ENCODE measurements around the gene RHCG. TPM values are rescaled to one million over a fixed set of nuclear protein-coding genes. Genes with fewer than 3 reads are reported as not detected.

RHCG gene
- total RNA-seq, result 1 to 10 TPM in 1 of 4 donors, not detected in 3; 4.8 TPM

DNA sequence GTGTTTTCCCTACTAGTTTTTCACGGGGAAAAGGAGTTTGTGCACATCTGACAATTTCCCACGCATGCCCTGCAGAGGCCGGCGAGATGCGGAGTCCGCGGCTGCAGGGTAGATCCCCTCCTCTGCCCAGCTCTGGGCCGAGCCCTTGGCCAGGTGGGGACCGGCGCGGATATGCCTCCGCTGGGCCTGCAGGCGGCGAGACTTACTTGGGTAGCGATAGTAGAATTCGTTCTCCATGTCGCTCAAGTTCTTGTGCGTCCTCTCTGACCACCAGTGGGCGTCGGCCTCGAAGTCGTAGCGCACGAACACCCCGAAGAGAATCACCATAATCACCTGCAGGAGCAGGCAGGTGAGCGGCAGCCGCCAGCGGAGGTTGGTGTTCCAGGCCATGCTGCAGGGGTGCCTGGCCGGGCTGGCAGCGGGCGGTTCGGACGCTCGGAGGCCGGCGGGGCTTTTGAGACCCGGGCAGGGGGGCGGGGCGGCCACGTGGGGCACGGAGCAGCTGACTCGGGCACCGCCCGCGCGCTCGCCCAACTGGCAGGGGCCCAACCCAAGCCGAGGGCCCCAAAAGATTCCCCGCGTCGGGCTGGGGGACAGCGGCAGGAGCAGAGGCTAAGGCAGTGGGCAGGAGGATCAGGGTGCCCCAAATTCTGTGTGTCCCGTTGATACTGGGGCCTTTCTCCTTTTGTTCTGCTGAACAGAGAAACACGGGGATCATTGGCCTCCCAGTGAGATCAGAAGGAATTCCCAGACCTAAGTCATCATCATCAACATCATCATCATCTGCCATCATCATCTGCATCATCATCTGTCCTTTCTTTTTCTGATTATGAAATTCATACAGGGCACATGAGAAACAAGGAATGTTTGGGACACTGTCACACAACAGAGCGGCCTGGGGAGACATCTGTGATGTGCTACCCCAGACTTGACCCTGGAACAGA lies at the start of gene RHCG:
TSS of gene RHCG (minus strand) at position 429 of the 944 bp plus-strand sequence. CDS start at position 390, 39 bp downstream.
- Histone ChIP-seq H3K9me3 (no peaks in the 10 kb centered on the region), H3K4me3 (peak within 1 kb of the TSS in 3 of 4 donors; percentile 3 to 32 (median 26)), H3K36me3 (no peaks in the 10 kb centered on the region), H3K27me3 (peaks cover 0 to 93% of the 10 kb centered on the region in 2 donors), H3K4me1 (peaks cover 0 to 9% (median 2%) of the 10 kb centered on the region in 4 donors), H3K27ac (no peak within 1 kb of the TSS)
- no peak for TF ChIP-seq EP300 (IDR thresholded peaks at IDR 0.05)
- TF ChIP-seq, protein P1, sequence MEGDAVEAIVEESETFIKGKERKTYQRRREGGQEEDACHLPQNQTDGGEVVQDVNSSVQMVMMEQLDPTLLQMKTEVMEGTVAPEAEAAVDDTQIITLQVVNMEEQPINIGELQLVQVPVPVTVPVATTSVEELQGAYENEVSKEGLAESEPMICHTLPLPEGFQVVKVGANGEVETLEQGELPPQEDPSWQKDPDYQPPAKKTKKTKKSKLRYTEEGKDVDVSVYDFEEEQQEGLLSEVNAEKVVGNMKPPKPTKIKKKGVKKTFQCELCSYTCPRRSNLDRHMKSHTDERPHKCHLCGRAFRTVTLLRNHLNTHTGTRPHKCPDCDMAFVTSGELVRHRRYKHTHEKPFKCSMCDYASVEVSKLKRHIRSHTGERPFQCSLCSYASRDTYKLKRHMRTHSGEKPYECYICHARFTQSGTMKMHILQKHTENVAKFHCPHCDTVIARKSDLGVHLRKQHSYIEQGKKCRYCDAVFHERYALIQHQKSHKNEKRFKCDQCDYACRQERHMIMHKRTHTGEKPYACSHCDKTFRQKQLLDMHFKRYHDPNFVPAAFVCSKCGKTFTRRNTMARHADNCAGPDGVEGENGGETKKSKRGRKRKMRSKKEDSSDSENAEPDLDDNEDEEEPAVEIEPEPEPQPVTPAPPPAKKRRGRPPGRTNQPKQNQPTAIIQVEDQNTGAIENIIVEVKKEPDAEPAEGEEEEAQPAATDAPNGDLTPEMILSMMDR (IDR thresholded peaks at IDR 0.05), result peak in 1 of 5 experiments; percentile 11
- 5 to 8% methylated on average over 32 to 41 of the region's 55 CpGs for WGBS, 2 donors
- no peak for DNase-seq (ENCODE audit: low spot score in 2 of 2)

GRCh38 chr15:89543389-89543788 lies 47.0 kb upstream of the RHCG start:
- Histone ChIP-seq H3K27ac (no peak overlapping the region), H3K4me3 (no peak overlapping the region), H3K4me1 (no peaks in the 10 kb centered on the region), H3K36me3 (no peaks in the 10 kb centered on the region), H3K9me3 (peaks cover 0 to under 1% (median 0%) of the 10 kb centered on the region in 4 donors), H3K27me3 (no peaks in the 10 kb centered on the region)
- 76 to 93% methylated on average over 4 of the region's 4 CpGs for WGBS, 2 donors
- TF ChIP-seq, protein P1 (IDR thresholded peaks at IDR 0.05), result no peak
- no peak for TF ChIP-seq EP300 (IDR thresholded peaks at IDR 0.05)
- TF ChIP-seq POLR2A (IDR thresholded peaks at IDR 0.05), result no peak
- DNase-seq (ENCODE audit: low spot score in 2 of 2), result no peak

GRCh38 chr15:89542369-89542768 lies 46.0 kb upstream of the RHCG start:
- TF ChIP-seq POLR2A (IDR thresholded peaks at IDR 0.05) (no peak), EP300 (IDR thresholded peaks at IDR 0.05) (no peak)
- TF ChIP-seq, protein P1 (IDR thresholded peaks at IDR 0.05), result no peak
- Histone ChIP-seq H3K4me1 (no peaks in the 10 kb centered on the region), H3K4me3 (no peak overlapping the region), H3K36me3 (no peaks in the 10 kb centered on the region), H3K27ac (no peak overlapping the region), H3K27me3 (no peaks in the 10 kb centered on the region), H3K9me3 (peaks cover 0 to 11% (median 6%) of the 10 kb centered on the region in 4 donors)
- WGBS, 2 donors, result 83% methylated on average over 3 of the region's 3 CpGs
- no peak for DNase-seq (ENCODE audit: low spot score in 2 of 2)

DNA sequence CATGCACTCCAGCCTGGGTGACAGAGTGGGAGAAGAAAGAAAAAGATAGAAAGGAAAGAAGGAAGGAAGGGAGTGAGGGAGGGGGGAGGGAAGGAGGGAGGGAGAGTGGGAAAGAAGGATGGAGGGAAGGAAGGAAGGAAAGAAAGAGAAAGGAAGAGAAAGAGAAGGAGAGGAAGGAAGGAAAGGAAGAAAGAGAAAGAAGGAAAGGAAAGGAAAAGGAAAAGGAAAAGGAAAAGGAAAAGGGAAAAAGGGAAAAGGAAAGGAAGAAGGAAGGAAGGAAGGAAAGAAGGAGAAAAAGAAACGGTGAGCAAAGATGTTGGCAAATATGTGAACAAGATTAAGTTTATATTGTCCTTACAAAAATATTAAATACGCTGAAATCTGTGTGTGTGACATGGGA lies 42.6 kb upstream of the RHCG start:
- Histone ChIP-seq H3K4me3 (no peak overlapping the region), H3K9me3 (peaks cover 0 to 13% (median 6%) of the 10 kb centered on the region in 4 donors), H3K27ac (no peak overlapping the region), H3K4me1 (no peaks in the 10 kb centered on the region), H3K36me3 (no peaks in the 10 kb centered on the region), H3K27me3 (no peaks in the 10 kb centered on the region)
- TF ChIP-seq EP300 (IDR thresholded peaks at IDR 0.05), result no peak
- TF ChIP-seq, protein P1 (IDR thresholded peaks at IDR 0.05), result no peak
- TF ChIP-seq POLR2A (IDR thresholded peaks at IDR 0.05), result no peak
- WGBS, 2 donors, result 84 to 85% methylated on average over 2 of the region's 2 CpGs
- DNase-seq (ENCODE audit: low spot score in 2 of 2), result no peak

All from tibial nerve (tissue), 4 donors.